Upper lobe of left lung (tissue), 4 donors: ENCODE data around the gene DNALI1.

ENCODE experiments used
- CTCF ChIP-seq, 6 experiments: fragments of 450-650 bp in 4 of 6; fragments of 200-600 bp in 2 of 6; sonication (generic) in 2 of 6; IDR thresholded peaks; one replicate each; pipeline ENCODE4 v1.5.1; 2016 to 2019; ENCODE audit warnings: antibody characterized with exemption in 6 of 6
- POLR2A ChIP-seq, 4 donors: fragments of 450-650 bp; IDR thresholded peaks; one replicate each; pipeline ENCODE4 v1.5.1; 2016 to 2017; ENCODE audit warnings: antibody characterized with exemption in 4 of 4, mild to moderate bottlenecking in 2 of 4
- POLR2AphosphoS5 ChIP-seq, 2 donors: sonication (generic); formaldehyde crosslinking; IDR thresholded peaks; one replicate each; pipeline ENCODE4 v1.5.1; 2017; ENCODE audit warnings: antibody characterized with exemption in 2 of 2

GRCh38 chr1:37509181-37509580, 47.6 kb upstream of the DNALI1 start:
- no peak for TF ChIP-seq CTCF (IDR thresholded peaks at IDR 0.05)
- no peak for TF ChIP-seq POLR2AphosphoS5 (IDR thresholded peaks at IDR 0.05)
- no peak for TF ChIP-seq POLR2A (IDR thresholded peaks at IDR 0.05)
